Stimulated activated CD8-positive, alpha-beta memory T cell treated with anti-CD3 and anti-CD28 coated beads, Interleukin-2, amount 100 ng/mL, for 48 hours (primary cell): ENCODE measurements around the gene PTPRS.
"Not testable (repeated sequence)": the region's sequence is repeated elsewhere in the genome, so short reads cannot be mapped to it uniquely, and the experiment has no call there.

Experiments
- DNase-seq, 2 donors: peaks; one replicate each; pipeline ENCODE4 v3.0.0-alpha.2; 2020; ENCODE audit warnings: low read depth in 2 of 2

PTPRS gene

DNA sequence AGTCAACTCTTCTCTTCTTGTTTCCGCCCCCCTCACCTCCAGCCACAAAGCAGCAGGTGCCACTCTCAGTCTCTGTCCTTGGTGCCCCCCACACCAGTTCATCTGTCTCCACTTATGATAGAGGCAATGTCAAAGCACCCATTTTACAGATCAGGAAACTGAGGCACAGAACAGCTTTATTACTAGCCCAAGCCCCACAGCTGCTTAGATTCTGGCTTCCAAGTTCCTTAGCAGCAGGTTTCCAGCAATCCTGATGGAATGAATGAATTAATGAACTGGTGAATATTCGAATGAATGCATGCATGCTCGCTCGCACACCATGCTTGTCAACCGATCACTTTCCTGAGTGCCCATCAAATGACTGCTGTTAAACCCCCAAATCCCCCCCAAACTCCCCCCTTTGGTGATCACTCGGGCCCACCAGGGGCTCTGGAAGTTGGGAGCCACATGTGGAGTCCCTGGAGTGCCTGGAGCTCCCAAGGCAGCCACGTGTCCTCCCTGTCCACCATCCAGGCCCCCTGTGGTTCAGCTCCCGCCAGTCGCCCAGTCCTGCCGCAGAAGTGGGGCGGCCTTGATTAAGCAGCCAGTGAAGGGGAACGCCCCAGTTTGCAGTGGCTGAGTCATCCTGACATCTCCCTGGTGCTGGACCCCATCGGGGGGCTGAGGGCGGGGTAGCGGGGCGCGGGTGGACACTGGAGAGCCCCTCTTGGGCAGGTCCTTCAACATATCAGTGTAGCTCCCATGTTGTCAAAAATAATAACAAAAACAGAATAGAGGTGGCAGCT is 6.8 kb downstream of the PTPRS start:
- DNase-seq: no peak

DNA sequence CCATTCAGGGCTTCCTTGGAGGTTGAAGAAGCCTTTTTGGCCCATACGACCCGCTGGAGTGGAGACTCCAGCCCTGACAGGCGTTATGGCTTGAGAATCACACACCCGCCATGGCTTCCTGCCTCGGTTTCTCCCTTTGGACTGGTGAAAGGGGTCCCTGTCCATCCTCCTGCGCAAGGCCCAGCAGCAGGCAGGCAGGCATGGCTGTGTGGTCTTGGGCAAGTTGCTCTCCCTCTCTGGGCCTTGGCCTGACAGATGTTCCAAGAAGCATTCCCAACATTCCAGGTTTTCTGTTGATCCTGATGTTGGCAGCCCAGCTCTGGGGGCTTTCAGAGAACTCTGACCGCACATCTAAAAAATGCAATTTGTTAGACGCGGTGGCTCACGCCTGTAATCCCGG is 8.1 kb downstream of the PTPRS start:
- no peak for DNase-seq

DNA sequence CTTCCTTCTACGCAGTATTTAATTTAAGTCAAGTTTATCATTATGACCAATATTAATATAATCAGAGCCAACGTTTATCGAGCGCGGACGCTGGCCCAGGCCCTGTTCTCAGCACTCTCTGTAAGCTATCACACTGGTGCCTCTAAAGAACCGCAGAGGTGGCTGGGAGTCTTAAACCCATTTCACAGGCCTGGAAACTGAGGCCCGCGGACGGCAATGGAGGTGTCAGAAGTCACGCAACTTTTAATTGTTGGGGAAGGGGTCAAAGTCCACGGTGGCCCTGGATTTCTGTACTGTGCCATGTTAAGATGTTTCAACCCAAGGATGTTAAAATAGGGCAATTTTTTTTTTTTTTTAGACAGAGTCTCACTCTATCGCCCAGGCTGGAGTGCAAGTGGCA is 8.8 kb downstream of the PTPRS start:
- no peak for DNase-seq

DNA sequence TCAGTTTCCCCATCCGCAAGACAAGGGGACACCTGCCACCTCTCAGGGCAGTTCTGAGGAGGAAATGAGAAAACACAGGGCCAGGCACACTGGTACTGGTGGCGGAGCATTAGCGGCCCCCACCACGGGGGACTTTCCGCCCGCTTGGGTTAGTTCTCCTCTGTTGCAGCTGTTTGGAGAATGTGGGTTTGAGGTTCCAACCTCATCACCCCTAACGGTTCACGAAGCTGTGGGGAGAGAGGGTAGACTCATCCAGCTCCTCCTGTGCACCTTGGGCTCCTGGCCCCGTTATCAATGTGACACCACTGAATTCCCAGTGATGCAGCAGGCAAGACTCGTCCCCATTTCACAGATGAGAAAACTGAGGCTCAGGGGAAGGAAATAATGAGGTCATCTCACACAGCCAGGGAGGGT is 10.3 kb downstream of the PTPRS start:
- no peak for DNase-seq

GRCh38 chr19:5329141-5329540 is 11.5 kb downstream of the PTPRS start:
- DNase-seq: no peak

- not testable (repeated sequence) for DNase-seq
Observed at GRCh38 chr19:5328407-5328806, 12.2 kb downstream of the PTPRS start.

DNA sequence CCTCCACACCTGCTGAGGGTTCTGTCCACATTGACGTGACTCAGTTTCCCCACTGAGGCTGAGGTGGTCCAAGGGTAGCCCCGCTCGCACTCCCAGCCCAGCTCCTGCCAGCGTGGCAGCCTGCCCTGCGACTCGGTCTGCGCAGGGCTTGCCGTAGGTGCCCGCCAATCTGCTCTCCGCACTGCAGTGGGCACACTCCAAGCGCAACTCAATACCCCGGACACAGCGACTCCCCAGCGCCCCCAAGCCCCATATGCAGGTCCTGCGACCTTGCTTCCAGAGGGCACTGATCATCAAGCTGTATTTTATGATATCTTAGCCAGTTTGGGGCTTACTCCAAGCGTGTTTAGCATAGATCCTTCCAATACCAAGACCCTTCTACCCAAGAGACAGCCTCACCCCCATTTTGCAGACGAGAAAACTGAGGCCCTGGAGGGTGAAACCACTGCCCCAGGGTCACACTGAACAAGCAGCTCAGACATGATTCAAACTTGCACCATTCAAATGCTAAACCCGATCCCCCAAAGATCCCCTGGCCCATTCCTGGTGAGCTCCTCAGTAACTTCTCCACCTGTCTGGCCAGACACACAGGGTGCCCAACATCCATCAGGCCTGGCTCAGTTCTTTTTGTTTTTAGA is 13.5 kb downstream of the PTPRS start:
- DNase-seq: no peak

- DNase-seq: no peak
Observed at GRCh38 chr19:5326545-5326944, 14.1 kb downstream of the PTPRS start.

DNA sequence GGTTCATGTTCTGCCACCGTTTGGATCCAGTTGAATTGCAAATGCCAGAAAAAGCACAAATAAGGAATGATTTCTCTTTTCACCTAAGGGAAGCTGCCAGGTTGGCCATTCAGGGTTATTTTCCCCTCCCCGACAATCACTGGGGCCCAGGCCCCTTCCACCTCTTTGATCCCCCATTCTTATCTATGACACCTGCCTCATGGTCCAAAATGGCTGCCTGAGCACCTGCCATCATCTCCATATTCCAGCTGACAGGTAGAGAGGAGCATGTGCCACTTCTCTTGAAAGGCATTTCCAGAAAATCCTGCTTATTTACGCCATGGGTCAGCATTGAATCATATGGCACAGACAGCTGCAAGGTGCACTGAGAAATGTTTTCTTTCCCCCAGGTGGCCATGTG is 15.7 kb downstream of the PTPRS start:
- no peak for DNase-seq

GRCh38 chr19:5323475-5323811 is 17.2 kb downstream of the PTPRS start:
- no peak for DNase-seq

DNA sequence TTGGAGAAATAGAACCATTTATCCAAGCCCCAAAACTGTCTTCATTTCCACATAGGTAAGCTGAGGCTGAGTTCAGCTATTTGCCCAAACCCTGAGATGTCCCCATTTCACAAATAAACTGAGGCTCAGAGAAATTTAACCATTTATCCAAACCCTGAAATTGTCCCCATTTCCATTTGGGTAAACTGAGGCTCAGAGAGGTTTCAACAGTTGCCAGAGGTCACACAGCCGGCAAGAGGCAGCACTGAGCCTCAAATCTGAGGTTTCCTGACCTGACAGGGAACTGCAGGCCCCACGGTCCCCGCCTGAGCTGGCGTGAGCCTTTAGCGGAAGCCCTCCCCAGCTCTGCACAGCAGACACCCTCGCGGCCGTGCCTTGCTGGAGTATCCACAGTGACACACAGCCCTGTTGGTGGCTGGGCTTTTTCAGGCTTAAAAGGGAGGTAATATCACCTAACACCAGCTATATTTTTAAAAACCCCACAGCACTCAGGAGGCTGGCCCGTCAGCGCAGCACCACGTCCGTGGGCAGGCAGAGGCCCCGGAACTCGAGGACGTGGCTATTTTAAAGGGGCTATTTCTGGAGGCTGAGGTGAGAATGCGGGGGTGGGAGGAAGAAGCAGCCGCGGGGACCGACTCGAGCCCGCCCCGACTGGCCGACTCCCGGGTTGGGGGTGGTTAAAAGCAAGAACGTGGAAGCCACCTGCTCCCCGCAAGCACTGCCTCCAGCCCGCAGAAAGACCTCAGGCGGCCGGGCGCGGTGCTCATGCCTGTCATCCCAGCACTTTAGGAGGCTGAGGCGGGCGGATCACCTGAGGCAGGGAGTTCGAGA is 18.5 kb downstream of the PTPRS start:
- peak in 1 of 2 donors; percentile 32 for DNase-seq

GRCh38 chr19:5321066-5321642 is 19.5 kb downstream of the PTPRS start:
- no peak for DNase-seq

- no peak for DNase-seq
Observed at GRCh38 chr19:5319516-5319915, 21.1 kb downstream of the PTPRS start.

- DNase-seq: no peak
Observed at GRCh38 chr19:5318306-5318705, 22.3 kb downstream of the PTPRS start.

GRCh38 chr19:5317321-5317720 is 23.3 kb downstream of the PTPRS start:
- no peak for DNase-seq

- DNase-seq: no peak
Observed at GRCh38 chr19:5316138-5316537, 24.5 kb downstream of the PTPRS start.

DNA sequence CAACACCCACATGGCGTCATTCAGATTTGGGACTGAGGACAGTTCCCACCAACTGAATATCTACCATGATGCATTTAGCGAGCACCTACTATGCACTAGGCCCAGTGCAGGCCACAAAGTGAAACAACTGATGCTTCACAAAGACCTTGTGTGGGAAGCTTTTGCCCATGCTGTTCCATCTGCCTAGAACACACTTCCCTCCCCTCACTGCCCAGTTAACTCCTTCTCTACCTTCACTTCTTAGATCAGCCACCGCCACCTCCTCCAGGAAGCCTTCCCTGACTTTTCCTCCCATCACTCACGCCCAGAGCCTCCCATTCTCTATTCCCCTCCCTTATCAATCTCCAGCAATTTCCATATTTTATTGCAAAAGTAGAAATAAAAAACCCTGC is 25.7 kb downstream of the PTPRS start:
- no peak for DNase-seq

DNA sequence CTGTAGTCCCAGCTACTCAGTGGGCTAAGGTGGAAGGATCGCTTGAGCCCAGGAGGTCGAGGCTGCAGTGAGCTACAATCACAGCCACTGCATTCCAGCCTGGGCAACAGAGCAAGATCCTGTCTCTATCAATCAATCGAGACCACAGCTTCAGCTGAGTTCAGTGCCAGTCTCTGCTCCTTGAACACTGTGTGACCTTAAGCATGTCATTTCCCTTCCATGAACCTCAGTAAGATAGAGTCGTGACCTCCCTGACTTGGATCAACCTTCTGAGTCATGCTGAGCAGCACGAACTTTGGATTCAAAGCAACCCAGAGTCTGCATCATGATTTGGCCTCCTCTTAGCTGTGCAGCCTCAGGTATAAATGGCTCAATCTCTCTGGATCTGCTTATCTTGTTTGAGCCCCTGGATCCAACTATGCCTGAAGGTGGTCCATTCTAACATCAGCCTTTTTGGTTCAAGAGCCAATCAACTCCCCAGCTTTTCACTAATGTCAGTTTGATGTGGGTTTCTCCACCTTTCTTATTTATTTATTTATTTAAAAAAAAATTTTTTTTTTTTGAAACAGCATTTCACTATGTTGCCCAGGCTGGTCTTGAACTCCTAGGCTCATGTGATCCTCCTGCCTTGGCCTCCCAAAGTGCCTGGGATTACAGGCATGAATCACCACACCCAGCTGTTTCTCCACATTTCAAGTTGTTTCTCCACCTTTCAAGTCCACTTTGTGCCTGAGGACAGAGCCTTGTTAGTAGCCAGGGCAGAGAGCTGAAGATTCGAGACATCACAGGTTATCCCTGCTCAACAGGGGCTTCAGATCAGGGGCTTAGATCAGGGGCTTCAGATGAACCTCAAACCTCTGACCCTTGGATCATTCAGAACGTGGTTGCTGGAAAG is 26.4 kb downstream of the PTPRS start:
- no peak for DNase-seq

DNA sequence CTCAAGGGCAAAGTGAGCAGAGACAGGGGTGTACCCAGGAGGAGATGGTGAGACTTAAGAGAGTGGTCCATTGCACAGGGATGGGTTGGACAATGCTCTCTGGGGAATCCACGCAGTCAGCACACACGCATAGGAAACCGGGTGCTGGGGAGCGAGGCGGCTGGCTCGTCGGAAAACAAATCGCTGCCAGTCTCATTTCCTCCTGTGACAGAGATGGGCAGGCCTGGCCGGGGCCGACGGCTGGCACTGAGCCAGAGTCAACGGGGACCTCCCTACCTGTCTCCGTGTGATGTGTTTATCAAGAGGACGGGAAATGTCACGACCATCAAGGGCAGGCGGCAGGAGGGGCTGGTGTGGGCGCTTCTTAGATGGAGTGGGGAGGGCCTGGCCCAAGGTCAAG is 27.3 kb downstream of the PTPRS start:
- DNase-seq: no peak

- no peak for DNase-seq
Observed at GRCh38 chr19:5312058-5312457, 28.6 kb downstream of the PTPRS start.

DNA sequence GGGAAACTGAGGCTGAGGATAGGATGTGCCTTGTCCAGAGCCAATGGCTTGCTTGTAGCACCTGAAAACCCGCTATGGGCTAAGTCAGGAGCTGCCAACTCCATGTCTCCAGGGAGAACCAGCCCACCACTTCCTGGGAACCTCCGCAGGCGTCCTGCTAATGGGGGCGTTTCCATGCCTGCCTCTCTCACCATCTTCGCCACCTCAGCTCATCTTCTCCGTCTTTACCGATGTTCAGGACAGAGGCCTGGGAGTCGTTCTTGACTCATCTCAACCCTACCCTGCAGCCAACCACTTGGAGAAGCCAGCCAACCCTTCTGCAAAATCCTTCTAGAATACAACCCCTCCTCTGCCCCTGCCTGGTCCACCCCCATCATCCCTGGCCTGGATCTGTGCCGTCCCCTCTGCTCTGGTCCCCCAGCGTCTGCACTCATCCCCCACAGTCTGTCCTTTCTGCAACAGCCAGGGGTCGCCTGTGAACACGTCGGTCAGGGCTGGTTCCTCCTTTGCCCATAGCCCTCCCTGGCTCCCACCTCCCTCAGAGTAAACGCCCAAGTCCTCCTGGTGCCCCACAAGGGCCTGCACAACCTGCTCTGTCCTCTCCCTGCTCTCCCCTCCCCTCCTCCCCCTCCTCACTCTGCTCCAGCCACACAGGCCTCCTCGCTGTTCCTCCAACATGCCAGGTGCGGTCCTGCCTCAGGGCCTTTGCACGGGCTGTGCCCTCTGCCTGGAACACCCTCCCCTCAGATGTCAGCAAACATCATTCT is 31.0 kb downstream of the PTPRS start:
- no peak for DNase-seq
